ENCODE data around the gene ELFN1.

- TF ChIP-seq ASH1L (IDR thresholded peaks at IDR 0.05; ENCODE audit: borderline replicate concordance, low read depth, partially characterized antibody) (no peak), HMGXB4 (CRISPR knock-in tag; IDR thresholded peaks at IDR 0.05) (no peak), RAD21 (CRISPR knock-in tag; conservative IDR thresholded peaks at IDR 0.05 in 1 of 2, IDR thresholded peaks at IDR 0.05 in 1 of 2) (no peak), ATF2 (CRISPR knock-in tag; IDR thresholded peaks at IDR 0.05) (no peak), MYC (IDR thresholded peaks at IDR 0.05; ENCODE audit: low read depth, low read length) (no peak), MYC (CRISPR knock-in tag; IDR thresholded peaks at IDR 0.05; ENCODE audit: borderline replicate concordance, low read depth) (no peak), ZNF175 (CRISPR knock-in tag; IDR thresholded peaks at IDR 0.05; ENCODE audit: low read depth) (no peak)
Measured at GRCh38 chr7:1639532-1640175, 30.4 kb upstream of the ELFN1 start.
